GM19035 (cell line): Measurements from ENCODE around the gene CMIP.

ENCODE experiments used
- ATAC-seq: cut with Tn5 transposase; IDR thresholded peaks from one replicate; pipeline ENCODE4 v1.9.1; 2021; ENCODE audit not compliant: unreplicated experiment

The CMIP gene

GRCh38 chr16:81758376-81758775 is 313.8 kb downstream of the CMIP start:
- ATAC-seq = no peak
